MCF 10A (cell line): ENCODE data around the gene SPINT4. TPM values are rescaled to one million over a fixed set of nuclear protein-coding genes. Genes with fewer than 3 reads are reported as not detected.
A peak's percentile ranks its signal among the peaks of the same experiment; 100 is the strongest.

ENCODE experiments used
- BruUV-seq: library from RNA; stranded (reverse); fragments of 400-500 nt; replicated peaks from 2 replicates; lab custom pipeline; 2021; lab: Mats Ljungman, UMichigan
- CTCF ChIA-PET: fragments of 300-600 bp; sonication (Branson Sonifier 250); formaldehyde crosslinking; extraction: SDS; loops from one replicate; lab custom pipeline; 2021; ENCODE audit warnings: antibody characterized with exemption, inconsistent platforms; lab: Yijun Ruan, JAX
- POLR2A ChIA-PET: fragments of 300-600, 350-650 bp; sonication (Branson Sonifier 250); formaldehyde crosslinking; extraction: SDS; loops from one replicate; lab custom pipeline; 2020; ENCODE audit warnings: antibody characterized with exemption, inconsistent platforms; lab: Yijun Ruan, JAX
- DNase-seq: peaks from one replicate; pipeline ENCODE4 v3.0.0-alpha.2; 2018; ENCODE audit not compliant: unreplicated experiment
- H3K27ac Mint-ChIP-seq: one replicate; pipeline ENCODE4 v1.8.0; 2022; ENCODE audit warnings: mild to moderate bottlenecking, low read depth, mixed read lengths; ENCODE audit not compliant: unreplicated experiment
- H3K27me3 Mint-ChIP-seq: one replicate; pipeline ENCODE4 v1.8.0; 2022; ENCODE audit warnings: mixed read lengths; ENCODE audit not compliant: insufficient read depth, unreplicated experiment
- H3K36me3 Mint-ChIP-seq: one replicate; pipeline ENCODE4 v1.8.0; 2022; ENCODE audit warnings: mild to moderate bottlenecking, moderate library complexity, mixed read lengths; ENCODE audit not compliant: insufficient read depth, unreplicated experiment
- H3K4me1 Mint-ChIP-seq: one replicate; pipeline ENCODE4 v1.8.0; 2022; ENCODE audit warnings: mixed read lengths; ENCODE audit not compliant: insufficient read depth, unreplicated experiment
- H3K4me3 Mint-ChIP-seq: one replicate; pipeline ENCODE4 v1.8.0; 2022; ENCODE audit warnings: mild to moderate bottlenecking, moderate library complexity, mixed read lengths; ENCODE audit not compliant: unreplicated experiment
- H3K9me3 Mint-ChIP-seq: one replicate; pipeline ENCODE4 v1.8.0; 2022; ENCODE audit warnings: mixed read lengths; ENCODE audit not compliant: unreplicated experiment
- intact Hi-C: fragments of 100-400 bp; cut with micrococcal nuclease; formaldehyde crosslinking; loops from 2 replicates; pipeline ENCODE4 v1.14.1; 2022
- total RNA-seq: library from RNA; stranded (reverse); gene quantifications from 2 replicates; pipeline ENCODE4 v1.2.3, GENCODE V29; 2022
- TF ChIP-seq, protein P1 (sequence below): fragments of 200-600 bp; IDR thresholded peaks from one replicate; pipeline ENCODE4 v1.8.0; 2022; ENCODE audit warnings: antibody characterized with exemption, mild to moderate bottlenecking; ENCODE audit not compliant: unreplicated experiment

SPINT4 gene
- total RNA-seq, 1 experiment from 2014 or later, result not detected

DNA sequence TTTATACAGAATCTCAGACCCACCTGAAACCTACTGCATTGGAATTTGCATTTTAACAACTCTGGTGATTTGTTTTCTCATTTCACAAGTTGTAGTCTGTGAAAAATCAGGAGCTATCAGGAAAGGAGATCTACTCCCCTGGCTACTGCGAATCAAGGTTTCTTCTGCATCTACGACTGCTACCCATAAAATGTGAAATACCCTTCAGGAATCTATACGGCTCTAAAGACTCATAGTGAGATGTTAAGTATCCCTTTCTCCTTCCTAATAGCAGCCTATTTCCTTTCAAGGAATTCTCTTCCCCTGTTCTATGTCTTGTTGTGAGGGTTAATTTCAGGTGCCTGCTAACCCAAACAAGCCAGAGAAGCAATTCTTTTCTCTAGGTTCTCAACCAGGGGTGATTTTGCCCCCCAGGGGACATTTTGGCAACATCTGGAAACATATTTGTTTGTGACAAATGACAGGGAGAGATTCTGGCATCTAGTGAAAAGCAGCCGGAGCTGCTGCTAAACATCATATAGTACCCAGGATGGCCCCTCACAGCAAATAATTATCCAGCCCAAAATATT lies 43.2 kb downstream of the SPINT4 start:
- H3K4me1 Mint-ChIP-seq, result no peaks in the 10 kb centered on the region
- CTCF ChIA-PET, result interaction anchor here (0.6 to 1.3 kb wide), 5 partner anchors 229 to 447 kb away, joined by 3 to 7 read pairs (median 3); no protein-coding TSS in a partner anchor

DNA sequence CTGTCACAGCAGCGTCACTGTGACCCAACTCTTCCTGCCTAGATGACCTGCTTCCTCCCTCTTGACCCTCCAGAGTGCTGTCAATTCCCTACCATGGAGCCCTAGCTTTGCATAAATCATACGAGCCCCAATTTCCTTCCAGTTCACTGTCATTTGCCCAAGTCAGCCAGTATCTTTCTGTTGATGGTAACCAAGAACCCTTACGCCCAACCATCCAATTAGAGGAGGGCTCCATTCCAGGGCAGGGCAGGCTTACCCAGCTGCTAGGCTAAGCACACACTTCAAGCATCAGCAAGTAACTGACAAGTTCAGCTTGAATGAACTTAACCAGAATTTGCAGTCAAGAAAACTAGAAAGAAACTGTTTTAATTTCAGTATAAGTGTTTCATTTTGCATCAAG lies 43.8 kb downstream of the SPINT4 start:
- POLR2A ChIA-PET, result interaction anchor here (0.6 kb wide), 1 partner anchor 34 kb away, joined by 3 read pairs; no protein-coding TSS in a partner anchor
- Mint-ChIP-seq H3K27me3 (no peaks in the 10 kb centered on the region), H3K36me3 (no peaks in the 10 kb centered on the region), H3K27ac (no peak overlapping the region), H3K9me3 (no peaks in the 10 kb centered on the region), H3K4me3 (no peak overlapping the region), H3K4me1 (no peaks in the 10 kb centered on the region)
- CTCF ChIA-PET, result interaction anchor here (0.6 kb wide), 1 partner anchor 9 kb away, joined by 3 read pairs; no protein-coding TSS in a partner anchor
- no peak for DNase-seq
- BruUV-seq, result no TSS peak
- intact Hi-C loops, result no loop called here
- TF ChIP-seq, protein P1, sequence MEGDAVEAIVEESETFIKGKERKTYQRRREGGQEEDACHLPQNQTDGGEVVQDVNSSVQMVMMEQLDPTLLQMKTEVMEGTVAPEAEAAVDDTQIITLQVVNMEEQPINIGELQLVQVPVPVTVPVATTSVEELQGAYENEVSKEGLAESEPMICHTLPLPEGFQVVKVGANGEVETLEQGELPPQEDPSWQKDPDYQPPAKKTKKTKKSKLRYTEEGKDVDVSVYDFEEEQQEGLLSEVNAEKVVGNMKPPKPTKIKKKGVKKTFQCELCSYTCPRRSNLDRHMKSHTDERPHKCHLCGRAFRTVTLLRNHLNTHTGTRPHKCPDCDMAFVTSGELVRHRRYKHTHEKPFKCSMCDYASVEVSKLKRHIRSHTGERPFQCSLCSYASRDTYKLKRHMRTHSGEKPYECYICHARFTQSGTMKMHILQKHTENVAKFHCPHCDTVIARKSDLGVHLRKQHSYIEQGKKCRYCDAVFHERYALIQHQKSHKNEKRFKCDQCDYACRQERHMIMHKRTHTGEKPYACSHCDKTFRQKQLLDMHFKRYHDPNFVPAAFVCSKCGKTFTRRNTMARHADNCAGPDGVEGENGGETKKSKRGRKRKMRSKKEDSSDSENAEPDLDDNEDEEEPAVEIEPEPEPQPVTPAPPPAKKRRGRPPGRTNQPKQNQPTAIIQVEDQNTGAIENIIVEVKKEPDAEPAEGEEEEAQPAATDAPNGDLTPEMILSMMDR, result no peak

More for the DNA sequence above, 43.2 kb downstream of the SPINT4 start:
- Mint-ChIP-seq H3K27ac (no peak overlapping the region), H3K36me3 (no peaks in the 10 kb centered on the region), H3K4me3 (no peak overlapping the region), H3K9me3 (no peaks in the 10 kb centered on the region), H3K27me3 (no peaks in the 10 kb centered on the region)
- TF ChIP-seq, protein P1, result no peak
- no TSS peak for BruUV-seq
- no peak for DNase-seq
- POLR2A ChIA-PET, result interaction anchor here (0.6 to 0.7 kb wide), 2 partner anchors 33 to 682 kb away, joined by 3 read pairs; no protein-coding TSS in a partner anchor
- intact Hi-C loops, result no loop called here

DNA sequence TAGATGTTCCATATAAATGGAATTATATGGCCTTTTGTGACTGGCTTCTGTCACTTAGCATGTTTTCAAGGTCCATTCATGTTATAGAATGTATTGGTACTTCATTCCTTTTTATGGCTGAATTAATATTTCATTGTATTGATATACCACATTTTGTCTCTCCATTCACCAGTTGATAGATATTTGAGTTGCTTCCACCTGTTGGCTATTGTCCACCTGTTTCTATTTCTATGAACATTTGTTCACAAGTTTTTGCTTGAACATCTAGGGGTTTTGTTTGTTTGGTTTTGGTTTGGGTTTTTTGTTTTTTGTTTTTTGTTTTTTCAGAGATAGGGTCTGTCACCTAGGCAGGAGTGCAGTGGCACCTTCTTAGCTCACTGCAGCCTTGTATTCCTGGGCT lies 46.3 kb downstream of the SPINT4 start:
- peaks cover under 1% of the 10 kb centered on the region for H3K27me3 Mint-ChIP-seq
- POLR2A ChIA-PET, result no interaction called here
- intact Hi-C loops, result no loop called here
- H3K4me3 Mint-ChIP-seq, result no peak overlapping the region
- no TSS peak for BruUV-seq
- no peaks in the 10 kb centered on the region for H3K36me3 Mint-ChIP-seq
- no peaks in the 10 kb centered on the region for H3K4me1 Mint-ChIP-seq
- H3K27ac Mint-ChIP-seq, result no peak overlapping the region
- H3K9me3 Mint-ChIP-seq, result no peaks in the 10 kb centered on the region
- CTCF ChIA-PET, result interaction anchor here (0.6 to 8.2 kb wide), 10 partner anchors 175 to 488 kb away, joined by 3 to 158 read pairs (median 4); no protein-coding TSS in a partner anchor
- DNase-seq, result no peak
- TF ChIP-seq, protein P1, result no peak

DNA sequence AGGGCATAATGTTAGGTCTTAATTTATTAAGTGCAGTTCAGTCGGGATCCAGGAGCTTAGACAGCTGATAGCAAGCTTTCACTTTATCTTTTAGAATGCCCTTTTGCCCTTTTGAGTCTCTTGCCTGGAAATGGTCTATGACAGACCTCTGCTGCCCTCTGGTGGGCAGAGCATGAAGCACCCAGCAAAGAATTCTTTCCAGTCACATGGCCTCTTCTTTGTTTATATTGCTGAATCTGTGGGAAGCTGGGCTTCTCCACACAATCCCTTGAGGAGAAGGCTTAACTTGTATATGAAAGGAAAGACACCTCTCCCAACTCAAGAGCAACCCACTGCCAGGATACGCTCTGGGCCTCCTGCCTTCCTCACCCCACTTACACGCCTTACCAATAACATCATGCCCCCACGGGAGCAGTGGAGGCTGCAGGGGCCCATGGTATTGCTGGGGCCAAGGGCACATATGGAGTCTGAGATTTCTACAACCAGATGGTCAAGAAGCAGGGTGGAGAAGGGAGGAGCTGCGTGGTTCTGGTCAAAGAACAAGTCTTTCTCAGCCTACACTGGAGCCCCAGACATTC lies 49.1 kb downstream of the SPINT4 start:
- H3K27me3 Mint-ChIP-seq, result peaks cover 11% of the 10 kb centered on the region
- H3K27ac Mint-ChIP-seq, result no peak overlapping the region
- no TSS peak for BruUV-seq
- H3K9me3 Mint-ChIP-seq, result no peaks in the 10 kb centered on the region
- CTCF ChIA-PET, result interaction anchor here (0.5 to 8.2 kb wide), 124 partner anchors 9 to 869 kb away, joined by 3 to 158 read pairs (median 5); partner anchors contain the start of genes DNTTIP1, EPPIN, PIGT and SPINT3
- H3K4me3 Mint-ChIP-seq, result no peak overlapping the region
- intact Hi-C loops, result loop anchor here (1.0 to 2.0 kb wide), 5 partner anchors 179 to 452 kb away; no protein-coding TSS in a partner anchor
- DNase-seq, result peak; percentile 83
- H3K4me1 Mint-ChIP-seq, result no peaks in the 10 kb centered on the region
- POLR2A ChIA-PET, result interaction anchor here (0.6 to 2.0 kb wide), 26 partner anchors 12 to 811 kb away, joined by 3 to 10 read pairs (median 5); partner anchors contain the start of genes DNTTIP1, EPPIN, PIGT and SYS1
- peaks cover 5% of the 10 kb centered on the region for H3K36me3 Mint-ChIP-seq
- TF ChIP-seq, protein P1, result peak; percentile 83
